Fibroblast of lung (primary cell): ENCODE data around the gene TTLL11. TPM values are rescaled to one million over a fixed set of nuclear protein-coding genes. Genes with fewer than 3 reads are reported as not detected.
A peak's percentile ranks its signal among the peaks of the same experiment; 100 is the strongest.

ENCODE experiments used
- DNase-seq, 2 donors: peaks; one replicate each; pipeline versions ENCODE4 v3.0.0 to v3.0.0-alpha.2; 2010; ENCODE audit warnings: low read depth in 2 of 2
- H2AFZ ChIP-seq: 2 replicates; pipeline ENCODE4 v1.5.1; 2012; ENCODE audit warnings: low read length, control low read depth, inconsistent platforms
- H3K27ac ChIP-seq: 2 replicates; pipeline ENCODE4 v1.5.1; 2011; ENCODE audit warnings: low read length, control low read depth; ENCODE audit not compliant: insufficient read depth
- H3K27me3 ChIP-seq: 2 replicates; pipeline ENCODE4 v1.5.1; 2011; ENCODE audit warnings: mild to moderate bottlenecking, low read length; ENCODE audit not compliant: control insufficient read depth, insufficient read depth
- H3K36me3 ChIP-seq: 2 replicates; pipeline ENCODE4 v1.5.1; 2011; ENCODE audit warnings: low read length; ENCODE audit not compliant: control insufficient read depth, insufficient read depth
- H3K4me1 ChIP-seq: 2 replicates; pipeline ENCODE4 v1.5.1; 2011; ENCODE audit warnings: low read length; ENCODE audit not compliant: control insufficient read depth, insufficient read depth; ENCODE audit errors: extremely low read depth
- H3K4me2 ChIP-seq: 2 replicates; pipeline ENCODE4 v1.5.1; 2011; ENCODE audit warnings: low read length, control low read depth; ENCODE audit not compliant: insufficient read depth; ENCODE audit errors: extremely low read depth
- H3K4me3 ChIP-seq, 4 experiments: fragments of 200-600 bp in 1 of 4; sonication (generic) in 1 of 4; replicated peaks in 1 of 4; 2 replicates each; pipeline ENCODE4 v1.5.1; 2011 to 2016; ENCODE audit warnings: low read length in 4 of 4, low read depth in 3 of 4, mild to moderate bottlenecking in 3 of 4, control low read depth in 2 of 4, inconsistent platforms in 1 of 4, mixed read lengths in 1 of 4; ENCODE audit not compliant: insufficient read depth in 1 of 4; ENCODE audit errors: control extremely low read depth in 1 of 4
- H3K79me2 ChIP-seq: 2 replicates; pipeline ENCODE4 v1.5.1; 2012; ENCODE audit warnings: mild to moderate bottlenecking, low read length, inconsistent platforms; ENCODE audit not compliant: control insufficient read depth, insufficient read depth
- H3K9ac ChIP-seq: 2 replicates; pipeline ENCODE4 v1.5.1; 2011; ENCODE audit warnings: mild to moderate bottlenecking, low read length, control low read depth; ENCODE audit not compliant: insufficient read depth
- H3K9me3 ChIP-seq: 2 replicates; pipeline ENCODE4 v1.5.1; 2012; ENCODE audit warnings: low read depth, low read length; ENCODE audit not compliant: control insufficient read depth, insufficient read depth
- H4K20me1 ChIP-seq: 2 replicates; pipeline ENCODE4 v1.5.1; 2011; ENCODE audit warnings: low read length; ENCODE audit not compliant: control insufficient read depth, insufficient read depth; ENCODE audit errors: extremely low read depth
- EZH2 ChIP-seq: IDR thresholded peaks from 2 replicates; pipeline ENCODE4 v1.5.1; 2012; ENCODE audit warnings: low read length, control low read depth, mild to moderate bottlenecking; ENCODE audit errors: missing control alignments
- polyA plus RNA-seq, 2 donors: library from polyadenylated mRNA; depleted of rRNA in 1 of 2; stranded (reverse) in 1 of 2; unstranded in 1 of 2; fragments of >200 nt; gene quantifications; 2 replicates each; pipeline ENCODE4 v1.2.1, GENCODE V29; 2011 to 2012; ENCODE audit warnings: missing spikeins in 1 of 2
- total RNA-seq: library from RNA; depleted of rRNA; stranded (reverse); fragments of >200 nt; gene quantifications from 2 replicates; pipeline ENCODE4 v1.2.1, GENCODE V29; 2014
- TF ChIP-seq, protein P1 (sequence below), 2 donors: IDR thresholded peaks in 1 of 2; conservative IDR thresholded peaks in 1 of 2; 1 replicate in 1 of 2; 2 replicates in 1 of 2; pipeline ENCODE4 v1.5.1; 2011 to 2012; ENCODE audit warnings: low read length in 2 of 2, control low read depth in 1 of 2, inconsistent platforms in 1 of 2, low read depth in 1 of 2, mild to moderate bottlenecking in 1 of 2

The TTLL11 gene
- total and polyA plus RNA-seq, 2 donors (not counting 1 experiment from before 2014, with no cell fraction given) = 3.9 to 4.8 TPM

GRCh38 chr9:121955649-121956048 is 137.5 kb downstream of the TTLL11 start:
- Histone ChIP-seq H3K4me3 (no peak overlapping the region), H3K79me2 (no peaks in the 10 kb centered on the region), H3K9me3 (no peaks in the 10 kb centered on the region), H3K27ac (no peak overlapping the region), H3K4me2 (no peak overlapping the region), H3K9ac (no peak overlapping the region), H3K36me3 (no peaks in the 10 kb centered on the region), H3K4me1 (no peaks in the 10 kb centered on the region), H3K27me3 (no peaks in the 10 kb centered on the region), H4K20me1 (no peaks in the 10 kb centered on the region), H2AFZ (no peak overlapping the region)
- DNase-seq = no peak
- TF ChIP-seq EZH2 = no peak
- TF ChIP-seq, protein P1, sequence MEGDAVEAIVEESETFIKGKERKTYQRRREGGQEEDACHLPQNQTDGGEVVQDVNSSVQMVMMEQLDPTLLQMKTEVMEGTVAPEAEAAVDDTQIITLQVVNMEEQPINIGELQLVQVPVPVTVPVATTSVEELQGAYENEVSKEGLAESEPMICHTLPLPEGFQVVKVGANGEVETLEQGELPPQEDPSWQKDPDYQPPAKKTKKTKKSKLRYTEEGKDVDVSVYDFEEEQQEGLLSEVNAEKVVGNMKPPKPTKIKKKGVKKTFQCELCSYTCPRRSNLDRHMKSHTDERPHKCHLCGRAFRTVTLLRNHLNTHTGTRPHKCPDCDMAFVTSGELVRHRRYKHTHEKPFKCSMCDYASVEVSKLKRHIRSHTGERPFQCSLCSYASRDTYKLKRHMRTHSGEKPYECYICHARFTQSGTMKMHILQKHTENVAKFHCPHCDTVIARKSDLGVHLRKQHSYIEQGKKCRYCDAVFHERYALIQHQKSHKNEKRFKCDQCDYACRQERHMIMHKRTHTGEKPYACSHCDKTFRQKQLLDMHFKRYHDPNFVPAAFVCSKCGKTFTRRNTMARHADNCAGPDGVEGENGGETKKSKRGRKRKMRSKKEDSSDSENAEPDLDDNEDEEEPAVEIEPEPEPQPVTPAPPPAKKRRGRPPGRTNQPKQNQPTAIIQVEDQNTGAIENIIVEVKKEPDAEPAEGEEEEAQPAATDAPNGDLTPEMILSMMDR (conservative IDR thresholded peaks at IDR 0.05 in 1 of 2, IDR thresholded peaks at IDR 0.05 in 1 of 2; ENCODE audit: low read depth in 1 of 2, low read length in 2 of 2) = no peak

DNA sequence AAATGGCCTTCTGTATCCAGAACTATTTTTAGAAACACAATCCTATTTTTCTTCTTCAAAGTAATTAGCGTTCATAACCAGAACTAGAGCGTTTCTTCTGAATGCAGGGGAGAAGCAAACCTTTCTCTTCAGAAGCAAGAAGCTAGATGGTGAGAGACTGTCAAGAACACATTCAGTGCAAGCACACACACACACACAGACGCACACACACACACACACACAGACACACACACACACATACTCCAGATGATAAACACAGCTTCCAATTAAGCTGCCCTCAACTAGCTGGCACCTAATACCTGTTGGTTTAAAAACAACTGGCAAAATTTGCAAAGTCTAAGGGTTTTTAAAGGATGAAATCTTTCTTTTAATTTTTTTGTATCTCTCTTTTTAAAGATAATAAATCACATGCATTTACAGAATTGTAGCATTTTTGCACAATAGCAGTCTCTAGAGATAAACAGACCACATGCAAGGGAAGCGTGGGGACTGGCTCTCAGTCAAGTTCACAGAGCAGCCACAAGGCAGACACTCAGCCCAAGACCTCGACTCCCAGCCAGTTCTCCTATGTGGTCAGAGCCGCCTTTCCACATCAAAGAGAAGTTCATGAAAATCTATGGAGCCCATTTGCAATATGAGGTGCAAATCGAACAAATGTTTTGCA is 138.5 kb downstream of the TTLL11 start:
- Histone ChIP-seq H3K79me2 (no peaks in the 10 kb centered on the region), H3K9me3 (no peaks in the 10 kb centered on the region), H2AFZ (no peak overlapping the region), H3K27me3 (no peaks in the 10 kb centered on the region), H4K20me1 (no peaks in the 10 kb centered on the region), H3K9ac (no peak overlapping the region), H3K4me3 (no peak overlapping the region), H3K4me2 (no peak overlapping the region), H3K36me3 (no peaks in the 10 kb centered on the region), H3K4me1 (no peaks in the 10 kb centered on the region), H3K27ac (no peak overlapping the region)
- TF ChIP-seq, protein P1 (conservative IDR thresholded peaks at IDR 0.05 in 1 of 2, IDR thresholded peaks at IDR 0.05 in 1 of 2; ENCODE audit: low read depth in 1 of 2, low read length in 2 of 2) = no peak
- no peak for TF ChIP-seq EZH2
- peak; percentile 85 to 89 for DNase-seq

- H3K79me2 ChIP-seq = no peaks in the 10 kb centered on the region
- H3K27me3 ChIP-seq = no peaks in the 10 kb centered on the region
- H3K9ac ChIP-seq = no peak overlapping the region
- H3K4me2 ChIP-seq = no peak overlapping the region
- H4K20me1 ChIP-seq = no peaks in the 10 kb centered on the region
- H3K9me3 ChIP-seq = no peaks in the 10 kb centered on the region
- no peak for DNase-seq
- H3K4me3 ChIP-seq = no peak overlapping the region
- no peaks in the 10 kb centered on the region for H3K4me1 ChIP-seq
- no peaks in the 10 kb centered on the region for H3K36me3 ChIP-seq
- no peak overlapping the region for H3K27ac ChIP-seq
- no peak overlapping the region for H2AFZ ChIP-seq
- TF ChIP-seq, protein P1 (conservative IDR thresholded peaks at IDR 0.05 in 1 of 2, IDR thresholded peaks at IDR 0.05 in 1 of 2; ENCODE audit: low read depth in 1 of 2, low read length in 2 of 2) = no peak
- no peak for TF ChIP-seq EZH2
These were observed 140.5 kb downstream of the TTLL11 start for GRCh38 chr9:121952611-121953010.
